RWPE1 (cell line): ENCODE data around the gene CAPN5.

ENCODE experiments used
- CTCF ChIA-PET: fragments of 350-600 bp; sonication (Branson Sonifier 250); formaldehyde crosslinking; extraction: SDS; loops from one replicate; lab custom pipeline; 2021; lab: Yijun Ruan, JAX
- POLR2A ChIA-PET: fragments of 400-600 bp; formaldehyde crosslinking; extraction: SDS; loops from one replicate; lab custom pipeline; 2020; ENCODE audit warnings: antibody characterized with exemption; ENCODE audit not compliant: low non-redundant PET; lab: Yijun Ruan, JAX
- DNase-seq: peaks from one replicate; pipeline ENCODE4 v3.0.0; 2012; ENCODE audit warnings: low spot score
- H3K27ac ChIP-seq: fragments of 450-650 bp; 2 replicates; pipeline ENCODE4 v1.5.1; 2017
- CTCF ChIP-seq: fragments of 450-650 bp; conservative IDR thresholded peaks from 2 replicates; pipeline ENCODE4 v1.5.1; 2017; ENCODE audit warnings: low read depth, mild to moderate bottlenecking

Gene CAPN5

GRCh38 chr11:77130763-77131513 lies 64.2 kb downstream of the CAPN5 start:
- no peak overlapping the region for H3K27ac ChIP-seq
- ChIA-PET CTCF (interaction anchor here (0.6 kb wide), 1 partner anchor 45 kb away, joined by 3 read pairs; no protein-coding TSS in a partner anchor), POLR2A (no interaction called here)
- DNase-seq, result no peak
- TF ChIP-seq CTCF, result no peak

- DNase-seq, result no peak
- no peak overlapping the region for H3K27ac ChIP-seq
- POLR2A ChIA-PET, result no interaction called here
- CTCF ChIA-PET, result interaction anchor here (0.6 kb wide), 1 partner anchor 396 kb away, joined by 3 read pairs; no protein-coding TSS in a partner anchor
- no peak for TF ChIP-seq CTCF
These were observed 64.8 kb downstream of the CAPN5 start for GRCh38 chr11:77131560-77131959.

- POLR2A ChIA-PET, result no interaction called here
- CTCF ChIA-PET, result interaction anchor here (1.2 kb wide), 1 partner anchor 8 kb away, joined by 4 read pairs; no protein-coding TSS in a partner anchor
- no peak for TF ChIP-seq CTCF
These were observed 68.3 kb downstream of the CAPN5 start for GRCh38 chr11:77135069-77135468.

GRCh38 chr11:77136074-77136473 lies 69.3 kb downstream of the CAPN5 start:
- peak; percentile 16 for DNase-seq
- no peak for TF ChIP-seq CTCF
- CTCF ChIA-PET, result interaction anchor here (0.7 to 1.2 kb wide), 2 partner anchors 9 to 63 kb away, joined by 3 to 4 read pairs; no protein-coding TSS in a partner anchor
- POLR2A ChIA-PET, result no interaction called here
- no peak overlapping the region for H3K27ac ChIP-seq

More at GRCh38 chr11:77135069-77135468, 68.3 kb downstream of the CAPN5 start:
- DNase-seq, result no peak
- H3K27ac ChIP-seq, result no peak overlapping the region

GRCh38 chr11:77136784-77137420 lies 70.1 kb downstream of the CAPN5 start:
- DNase-seq, result no peak
- POLR2A ChIA-PET, result no interaction called here
- no peak for TF ChIP-seq CTCF
- CTCF ChIA-PET, result interaction anchor here (0.7 kb wide), 1 partner anchor 63 kb away, joined by 3 read pairs; no protein-coding TSS in a partner anchor
- no peak overlapping the region for H3K27ac ChIP-seq

- DNase-seq, result no peak
- TF ChIP-seq CTCF, result no peak
- H3K27ac ChIP-seq, result no peak overlapping the region
- POLR2A ChIA-PET, result no interaction called here
- CTCF ChIA-PET, result interaction anchor here (0.6 kb wide), 1 partner anchor 311 kb away, joined by 3 read pairs; no protein-coding TSS in a partner anchor
These were observed 70.7 kb downstream of the CAPN5 start for GRCh38 chr11:77137421-77137820.
